Astrocyte of the hippocampus (primary cell): Measurements from ENCODE around the gene ZMYND10.
A peak's percentile ranks its signal among the peaks of the same experiment; 100 is the strongest.
"Not testable (repeated sequence)": the region's sequence is repeated elsewhere in the genome, so short reads cannot be mapped to it uniquely, and the experiment has no call there.

ENCODE experiments used
- DNase-seq: peaks from one replicate; pipeline ENCODE4 v3.0.0; 2011; ENCODE audit warnings: low read depth, low spot score

ZMYND10 gene

GRCh38 chr3:50325497-50326181 lies 19.9 kb downstream of the ZMYND10 start:
- DNase-seq = no peak

DNA sequence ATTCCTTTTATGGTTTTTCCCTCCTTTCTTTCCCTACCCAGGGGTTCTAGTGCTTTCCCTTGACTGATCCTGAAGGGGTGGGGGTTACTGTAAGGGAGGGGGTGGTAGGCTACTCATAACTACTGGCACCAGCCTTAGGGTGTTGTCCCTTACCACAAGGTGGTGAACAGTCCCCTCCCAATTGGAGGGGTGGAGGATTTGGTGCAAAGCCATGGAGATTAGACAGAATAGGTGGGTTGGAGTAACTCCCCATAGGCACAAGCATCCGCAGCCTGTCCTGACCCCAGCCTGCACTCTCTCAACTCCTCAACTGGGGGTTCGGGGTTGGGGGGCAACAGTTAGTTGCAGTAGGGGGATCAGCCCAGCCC lies 20.4 kb downstream of the ZMYND10 start:
- DNase-seq = no peak

DNA sequence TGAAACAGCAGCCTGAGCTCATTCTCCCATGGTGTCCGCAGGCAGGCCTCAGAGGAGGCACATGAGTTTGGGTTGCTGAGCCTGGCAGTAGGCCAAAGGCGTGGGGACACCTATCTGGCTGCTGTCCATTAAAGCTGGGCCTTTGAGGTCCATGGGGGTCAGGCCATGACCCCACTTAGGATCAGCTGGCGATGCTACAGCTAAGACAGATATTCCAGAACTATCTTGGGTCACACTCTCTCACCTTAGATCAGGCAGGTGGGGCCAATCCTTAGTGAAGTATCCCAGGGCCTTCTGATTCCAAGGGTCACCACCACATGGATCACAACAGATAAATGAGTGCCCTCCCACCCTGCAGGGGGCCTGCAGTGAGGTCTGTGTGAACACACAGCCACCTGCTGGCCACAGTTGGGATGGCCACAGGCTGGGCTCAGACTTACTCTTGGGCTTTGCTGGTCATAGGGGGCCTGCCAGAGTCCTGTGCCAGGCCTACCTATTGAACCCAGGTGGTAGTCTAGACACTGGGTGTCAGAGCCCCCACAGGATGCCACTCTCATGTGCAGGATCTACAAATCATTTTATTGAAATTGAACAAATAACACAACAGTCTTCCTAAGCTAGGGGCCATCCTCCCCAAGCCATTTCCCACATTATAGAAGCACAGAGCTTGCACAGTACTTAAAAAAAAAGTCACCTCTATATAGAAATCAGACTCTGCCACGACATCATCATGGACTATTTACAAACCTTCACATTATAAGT lies 21.0 kb downstream of the ZMYND10 start:
- DNase-seq = peak; percentile 80

DNA sequence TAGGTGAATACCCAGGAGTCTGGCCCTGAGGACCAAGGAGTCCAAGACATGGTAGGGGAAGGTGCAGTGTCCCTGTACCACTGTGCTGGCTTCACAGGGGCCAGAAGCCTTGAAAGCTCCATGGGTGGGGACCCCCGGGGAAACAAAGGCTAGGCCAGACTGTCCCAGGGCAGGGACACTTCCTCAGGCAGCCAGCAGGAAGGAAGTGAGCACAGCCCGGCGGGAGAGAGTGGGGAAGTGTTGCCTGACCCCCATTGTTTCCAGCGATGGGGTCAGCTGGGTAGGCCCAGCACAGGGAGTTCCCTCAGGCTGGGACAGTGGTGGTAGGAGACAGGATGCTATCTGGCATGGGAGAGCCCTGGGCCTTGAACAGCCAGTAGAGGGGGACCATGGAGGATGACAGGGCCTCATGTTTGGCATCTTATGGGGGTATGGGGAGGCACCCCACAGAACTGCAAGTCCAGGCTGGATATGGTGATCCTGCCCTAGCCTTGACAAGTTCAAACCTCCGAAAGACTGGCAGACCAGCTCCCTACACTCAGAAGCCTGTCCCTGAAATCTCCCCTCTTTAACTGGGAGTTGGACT lies 21.8 kb downstream of the ZMYND10 start:
- no peak for DNase-seq

- no peak for DNase-seq
Measured at GRCh38 chr3:50323092-50323600, 22.4 kb downstream of the ZMYND10 start.

- DNase-seq = no peak
Measured at GRCh38 chr3:50322386-50323091, 23.0 kb downstream of the ZMYND10 start, which contains the start of gene HYAL2. Gene HYAL2 (minus strand): TSS chr3:50322745. CDS start chr3:50320489, 2,256 bp downstream.

- DNase-seq = no peak
Measured at GRCh38 chr3:50322115-50322385, 23.5 kb downstream of the ZMYND10 start.

DNA sequence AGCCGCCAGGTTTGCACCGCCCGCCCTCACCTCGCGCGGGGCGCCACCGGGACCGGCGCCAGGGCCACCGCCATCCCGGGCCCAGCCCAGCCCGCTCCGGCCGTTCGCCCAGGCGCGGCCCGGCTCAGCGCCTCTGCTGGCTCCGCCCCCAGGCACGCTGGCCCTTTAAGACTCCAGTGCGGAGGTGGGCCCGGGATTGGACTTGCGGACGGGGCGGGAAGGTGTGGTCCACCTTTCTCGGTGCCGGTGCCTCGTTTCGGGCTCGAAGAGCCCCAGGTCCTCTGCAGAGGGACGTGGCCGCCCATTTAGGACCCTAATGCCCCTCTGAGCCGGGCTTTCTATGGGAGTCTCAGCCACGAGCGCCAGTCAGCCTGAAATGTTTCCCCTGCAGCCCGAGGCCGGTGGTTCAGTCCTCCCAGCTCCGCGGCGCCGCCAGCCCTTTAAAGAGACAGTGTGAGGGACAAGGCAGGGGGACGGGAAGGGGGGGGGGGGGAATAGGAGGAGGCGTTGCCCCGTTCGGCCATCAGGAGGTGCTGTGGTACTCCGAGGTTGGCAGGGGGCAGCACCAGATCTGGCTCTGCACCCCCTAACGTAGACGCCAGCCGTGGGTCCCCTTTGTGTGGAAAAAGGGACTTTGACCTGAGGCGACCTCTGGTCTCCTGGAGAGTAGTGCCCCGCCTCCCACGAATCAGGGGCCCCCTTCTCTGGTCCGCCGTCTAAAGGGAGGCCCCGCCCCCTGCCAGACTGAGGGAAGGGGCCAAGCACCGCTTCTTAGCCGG lies 24.0 kb downstream of the ZMYND10 start:
- peak; percentile 96 for DNase-seq

DNA sequence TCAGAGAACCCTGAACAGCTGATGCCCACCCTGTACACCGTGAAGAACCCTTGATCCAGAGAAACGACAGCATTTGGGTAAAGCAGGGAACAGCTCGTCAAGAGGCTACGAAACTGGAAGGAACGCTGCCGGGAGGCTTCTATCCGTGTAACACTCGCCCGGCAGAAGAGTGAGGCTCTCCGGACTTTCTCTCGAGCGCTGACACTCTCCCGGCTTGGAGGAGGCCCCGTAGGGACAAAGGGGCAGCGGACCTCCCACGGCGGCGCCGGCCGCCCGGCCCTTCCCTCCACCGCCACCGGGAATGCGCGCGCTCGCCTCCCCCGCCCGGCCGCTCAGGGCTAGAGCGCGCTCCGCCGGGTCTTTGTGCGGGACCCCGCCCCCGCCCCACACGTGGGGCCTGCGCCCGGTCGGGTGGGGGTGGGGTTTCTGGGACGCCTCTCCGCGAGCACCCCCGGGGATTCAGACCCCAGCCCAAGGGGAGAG lies 24.6 kb downstream of the ZMYND10 start:
- peak; percentile 92 for DNase-seq

DNA sequence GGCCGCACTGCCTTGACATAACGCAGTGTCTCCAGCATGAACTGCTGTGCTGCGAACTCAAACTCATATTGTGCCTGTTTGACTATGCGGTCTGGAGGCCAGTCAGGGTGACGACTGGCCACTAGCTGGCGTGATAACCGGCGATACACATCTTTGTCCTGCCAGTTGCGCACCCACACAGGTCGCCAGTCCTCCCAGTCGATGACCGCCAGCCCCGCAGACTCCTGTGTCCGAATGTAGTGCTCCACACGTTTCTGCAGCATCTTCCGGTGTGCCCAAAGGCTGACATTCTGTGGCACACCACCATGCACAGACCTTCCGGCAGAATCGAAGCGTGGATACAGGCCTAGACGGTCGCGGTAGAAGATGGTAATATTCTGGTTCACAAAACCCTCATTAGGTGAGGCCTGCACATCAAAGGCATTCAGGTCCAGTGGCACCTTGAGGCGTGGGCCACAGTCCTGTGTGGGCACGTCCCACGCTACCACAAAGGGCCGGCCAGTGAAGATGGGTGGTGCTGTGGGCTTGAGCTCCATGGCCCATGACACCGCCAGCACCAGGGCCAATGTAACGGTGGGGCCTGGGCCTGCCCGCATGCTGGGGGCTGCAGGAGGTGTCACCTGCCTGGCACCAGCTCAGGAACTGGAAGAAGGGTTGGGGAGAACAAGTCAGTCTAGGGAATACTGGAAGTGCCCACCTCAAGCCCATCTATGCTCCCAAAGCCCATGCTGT lies 25.5 kb downstream of the ZMYND10 start:
- DNase-seq = no peak

DNA sequence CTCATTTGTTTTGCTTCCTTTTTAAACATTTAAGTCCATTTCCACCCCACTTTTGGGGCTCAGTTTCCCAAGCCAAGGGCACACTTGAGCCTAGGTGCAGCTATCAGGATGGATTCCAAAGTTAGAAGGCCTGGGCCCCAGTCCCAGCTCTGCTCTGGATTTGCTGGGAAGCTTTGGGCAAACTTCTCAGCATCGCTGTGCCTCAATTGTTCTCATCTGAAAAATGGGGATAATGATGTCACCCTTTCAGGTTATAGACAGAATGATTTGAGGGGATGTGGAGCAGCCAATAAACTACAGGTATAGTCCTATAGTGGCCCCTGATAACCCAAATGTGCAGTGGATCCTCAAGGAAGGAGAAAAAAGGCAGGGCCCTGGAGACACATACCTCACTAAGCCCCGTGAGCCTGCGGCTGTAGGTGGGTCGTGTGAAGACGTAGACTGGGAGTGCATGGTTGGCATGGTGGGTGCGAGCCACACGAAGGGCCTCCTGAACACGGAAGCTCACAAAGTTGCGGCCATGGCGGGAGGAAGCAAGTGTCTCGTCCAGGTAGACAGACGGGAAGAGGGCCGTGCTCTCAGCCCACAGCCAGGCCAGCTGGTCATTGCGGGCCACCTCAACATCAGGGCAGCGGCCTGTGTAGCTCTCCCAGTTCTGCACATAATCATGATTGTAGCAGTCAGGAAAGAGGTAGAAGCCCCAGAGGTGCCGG lies 26.2 kb downstream of the ZMYND10 start:
- no peak for DNase-seq

GRCh38 chr3:50318615-50319014 lies 26.9 kb downstream of the ZMYND10 start:
- DNase-seq = no peak

DNA sequence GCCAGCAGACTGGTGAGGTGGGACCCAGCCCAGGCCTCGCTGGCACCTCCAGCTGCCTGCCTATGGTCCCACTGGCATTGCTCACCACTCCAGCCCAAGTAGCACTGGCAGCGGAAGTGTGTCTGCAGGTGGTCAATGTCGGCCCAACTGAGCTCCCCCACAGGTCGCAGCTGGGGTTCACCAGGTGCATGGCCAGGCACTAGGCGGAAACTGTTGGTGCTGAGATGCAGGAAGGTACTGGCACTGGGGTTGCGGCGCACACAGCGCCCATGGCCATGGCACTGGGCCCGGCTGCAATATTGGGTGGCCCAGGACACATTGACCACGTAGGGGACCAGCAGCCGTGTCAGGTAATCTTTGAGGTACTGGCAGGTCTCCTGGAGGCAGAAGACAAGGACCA lies 27.4 kb downstream of the ZMYND10 start:
- DNase-seq = no peak

DNA sequence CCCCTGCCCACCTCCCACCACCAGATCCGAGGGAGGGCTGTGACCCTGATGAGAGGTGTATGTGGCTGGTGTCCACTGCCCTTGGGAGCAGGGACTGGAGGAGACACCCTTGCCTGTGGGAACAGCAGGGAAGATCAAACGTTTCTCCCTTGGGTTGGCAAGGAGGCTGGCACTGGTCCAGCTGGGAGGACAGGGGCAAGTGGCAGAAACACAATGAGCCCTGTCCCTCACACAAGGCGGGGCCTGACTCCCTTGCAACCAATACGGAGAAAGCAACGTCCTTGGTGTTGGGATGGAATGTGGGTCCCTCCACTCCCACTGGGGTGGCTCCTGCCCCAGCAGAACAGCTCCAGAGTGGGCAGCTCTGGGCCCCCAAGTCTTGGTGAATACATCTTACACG lies 28.2 kb downstream of the ZMYND10 start:
- DNase-seq = no peak

DNA sequence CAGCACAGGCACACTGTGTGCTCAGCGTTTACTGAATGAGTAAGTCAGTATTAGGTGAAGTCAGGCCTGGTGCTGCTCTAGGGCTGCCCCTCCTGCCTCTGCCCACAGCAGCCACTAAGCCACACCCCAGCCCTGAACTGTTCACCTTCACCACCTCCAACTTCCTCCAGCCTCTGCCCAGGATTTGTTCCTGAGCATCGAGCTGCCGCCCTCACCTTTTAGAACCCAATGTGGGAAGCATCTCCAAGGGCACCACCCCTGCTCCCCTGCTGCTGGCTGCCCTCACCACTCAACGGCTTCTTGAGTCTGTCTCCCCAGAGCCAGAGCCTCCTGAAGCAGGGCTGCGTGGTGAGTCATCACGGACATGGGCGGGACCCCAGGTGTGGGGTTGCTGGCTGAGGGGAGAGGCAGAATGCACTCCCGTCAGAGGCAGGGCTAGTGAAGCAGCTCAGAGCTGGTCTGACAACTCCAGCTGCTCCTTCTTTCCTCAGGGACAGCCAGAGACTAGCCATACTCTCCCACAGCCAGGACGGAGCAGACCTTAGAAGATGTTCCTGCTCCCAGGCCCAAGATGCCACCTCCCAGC lies 28.8 kb downstream of the ZMYND10 start:
- DNase-seq = peak; percentile 70

DNA sequence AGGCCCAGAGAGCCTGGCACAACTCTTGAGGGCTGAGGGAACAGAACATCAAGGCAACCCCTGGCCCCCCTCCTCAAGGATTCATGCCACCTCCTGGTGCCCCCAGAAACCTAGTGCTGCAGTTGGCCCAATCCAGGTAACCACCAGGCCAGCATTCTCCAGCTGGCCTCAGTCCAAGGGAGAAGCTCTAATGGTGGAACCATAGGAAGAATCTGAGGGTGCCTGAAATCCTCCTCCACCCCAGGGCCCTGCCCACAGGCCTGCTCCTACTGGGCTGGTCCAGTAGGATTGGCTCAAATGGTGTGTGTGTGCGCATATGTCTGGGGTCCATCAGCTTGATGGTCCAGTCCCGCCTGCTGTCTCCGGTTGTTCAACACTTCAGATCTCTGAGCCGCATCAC lies 30.7 kb downstream of the ZMYND10 start:
- no peak for DNase-seq

DNA sequence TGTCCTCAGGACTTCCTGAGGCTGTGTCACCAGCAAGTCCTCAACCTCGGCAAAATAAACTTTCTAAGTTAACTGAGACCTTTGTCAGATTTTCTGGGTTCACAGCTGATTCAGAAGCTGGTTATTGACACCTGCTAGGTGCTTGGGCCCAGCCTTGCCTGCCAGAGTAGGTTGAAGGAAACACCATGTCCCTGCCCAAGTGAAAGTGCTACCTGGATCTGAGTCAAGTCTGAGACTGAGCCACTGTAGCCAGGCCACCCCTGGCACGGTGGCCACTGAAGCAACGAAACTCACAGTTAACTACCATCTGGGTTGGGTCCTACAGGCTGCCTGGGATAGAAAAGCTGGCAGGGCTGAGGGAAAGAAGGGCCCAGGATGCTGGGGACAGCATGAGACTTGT lies 31.2 kb downstream of the ZMYND10 start:
- no peak for DNase-seq

DNA sequence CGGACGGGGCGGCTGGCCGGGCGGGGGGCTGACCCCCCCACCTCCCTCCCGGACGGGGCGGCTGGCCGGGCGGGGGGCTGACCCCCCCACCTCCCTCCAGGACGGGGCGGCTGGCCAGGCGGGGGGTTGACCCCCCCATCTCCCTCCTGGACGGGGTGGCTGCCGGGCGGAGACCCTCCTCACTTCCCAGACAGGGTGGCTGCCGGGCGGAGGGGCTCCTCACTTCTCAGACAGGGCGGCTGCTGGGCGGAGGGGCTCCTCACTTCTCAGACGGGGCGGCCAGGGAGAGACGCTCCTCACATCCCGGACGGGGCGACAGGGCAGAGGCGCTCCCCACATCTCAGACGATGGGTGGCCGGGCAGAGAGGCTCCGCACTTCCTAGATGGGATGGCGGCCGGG lies 33.5 kb downstream of the ZMYND10 start:
- DNase-seq = not testable (repeated sequence)

GRCh38 chr3:50304601-50305000 lies 40.9 kb downstream of the ZMYND10 start:
- peak; percentile 54 for DNase-seq
